Ovary (tissue), 9 donors: ENCODE measurements around the gene ZNF429. TPM values are rescaled to one million over a fixed set of nuclear protein-coding genes. Genes with fewer than 3 reads are reported as not detected.
A peak's percentile ranks its signal among the peaks of the same experiment; 100 is the strongest.

ENCODE experiments used
- DNase-seq, 5 donors: peaks; one replicate each; pipeline ENCODE4 v3.0.0-alpha.2; 2019 to 2020
- H3K27ac ChIP-seq, 2 donors: fragments of 200-600 bp; one replicate each; pipeline versions ENCODE4 v1.5.1 to v1.8.0; 2019 to 2022
- H3K27me3 ChIP-seq: fragments of 200-600 bp; one replicate; pipeline ENCODE4 v1.8.0; 2022
- H3K36me3 ChIP-seq: fragments of 200-600 bp; sonication (generic); one replicate; pipeline ENCODE4 v1.5.1; 2019
- H3K4me1 ChIP-seq: one replicate; pipeline ENCODE4 v1.8.1; 2013; ENCODE audit warnings: mild to moderate bottlenecking, moderate library complexity; ENCODE audit not compliant: insufficient read depth
- H3K4me3 ChIP-seq: fragments of 200-600 bp; sonication (generic); one replicate; pipeline ENCODE4 v1.5.1; 2017
- H3K9me3 ChIP-seq, 2 donors: fragments of 200-600 bp in 1 of 2; sonication (generic) in 1 of 2; one replicate each; pipeline versions ENCODE4 v1.5.1 to v1.8.1; 2013 to 2019; ENCODE audit warnings: mild to moderate bottlenecking in 1 of 2, moderate library complexity in 1 of 2
- EP300 ChIP-seq: sonication (generic); formaldehyde crosslinking; IDR thresholded peaks from one replicate; pipeline ENCODE4 v1.6.1; 2017; ENCODE audit warnings: antibody characterized with exemption
- POLR2A ChIP-seq: fragments of 450-650 bp; IDR thresholded peaks from one replicate; pipeline ENCODE4 v1.6.1; 2017; ENCODE audit warnings: antibody characterized with exemption, mild to moderate bottlenecking, moderate library complexity
- WGBS, 3 donors: extraction: QIAGEN DNeasy Blood & Tissue Kit in 1 of 3; methylation state at CpG; one replicate each; pipeline versions ENCODE4 v1.1.5 to v1.1.7; 2013 to 2017; 5-methylcytosine and 5-hydroxymethylcytosine counted together
- intact Hi-C, 4 donors: fragments of 100-400 bp; cut with DNase I; formaldehyde crosslinking; loops; one replicate each; pipeline versions ENCODE4 v1.11.0 to v1.15.1; 2022 to 2023
- polyA plus RNA-seq, 2 donors: library from polyadenylated mRNA; stranded (reverse); fragments of 200-250 nt in 1 of 2; fragments of 350-450 nt in 1 of 2; fragmentation: Illumina TruSeq in 1 of 2; extraction: RNeasy Lipid Tissue Mini Kit (QIAGEN cat#74804) in 1 of 2; gene quantifications; one replicate each; pipeline ENCODE4 v1.2.3, GENCODE V29; 2013 to 2014
- total RNA-seq, 7 donors: library from RNA; depleted of rRNA in 2 of 7; stranded (reverse); fragments of >200 nt in 2 of 7; fragmentation: NEBNext Ultra II Directional in 3 of 7; extraction: Animal tissue kit (Norgen Biotek cat#: 25700) in 3 of 7; gene quantifications; one replicate each; pipeline versions ENCODE4 v1.1.0 to v1.2.4, GENCODE V29; 2016 to 2023
- TF ChIP-seq, protein P1 (sequence below), 3 donors: fragments of 450-650 bp in 2 of 3; fragments of 200-600 bp in 1 of 3; IDR thresholded peaks; one replicate each; pipeline versions ENCODE4 v1.5.1 to v1.8.0; 2016 to 2022; ENCODE audit warnings: antibody characterized with exemption in 3 of 3, mild to moderate bottlenecking in 1 of 3
- donor health status: DM: no; HTN: no; CAD: no; lungs with moderate emphysema.
- donor health status: DM: no; HTN: no; CAD: no.
- donor health status: Bipolar disorder and iron deficiency.
- donor health status: DM: yes; HTN: yes; CAD: no.
- donor health status: DM: no; HTN: no; CAD: no.
- donor health status: DM: yes; HTN: yes; CAD: no.

Gene ZNF429
- total and polyA plus RNA-seq, 9 donors = 10.9 to 22.8 (median 13.2) TPM

- Histone ChIP-seq H3K9me3 (no peaks in the 10 kb centered on the region), H3K4me1 (no peaks in the 10 kb centered on the region), H3K36me3 (no peaks in the 10 kb centered on the region), H3K27me3 (no peaks in the 10 kb centered on the region), H3K27ac (peak overlapping the region; percentile 26 to 47), H3K4me3 (peak overlapping the region; percentile 42)
- WGBS, 3 donors = 21 to 50% (median 30%) methylated on average over 11 to 12 of the region's 12 CpGs
- peak in 3 of 5 donors; percentile 54 to 57 (median 55) for DNase-seq
- no peak for TF ChIP-seq POLR2A
- TF ChIP-seq, protein P1, sequence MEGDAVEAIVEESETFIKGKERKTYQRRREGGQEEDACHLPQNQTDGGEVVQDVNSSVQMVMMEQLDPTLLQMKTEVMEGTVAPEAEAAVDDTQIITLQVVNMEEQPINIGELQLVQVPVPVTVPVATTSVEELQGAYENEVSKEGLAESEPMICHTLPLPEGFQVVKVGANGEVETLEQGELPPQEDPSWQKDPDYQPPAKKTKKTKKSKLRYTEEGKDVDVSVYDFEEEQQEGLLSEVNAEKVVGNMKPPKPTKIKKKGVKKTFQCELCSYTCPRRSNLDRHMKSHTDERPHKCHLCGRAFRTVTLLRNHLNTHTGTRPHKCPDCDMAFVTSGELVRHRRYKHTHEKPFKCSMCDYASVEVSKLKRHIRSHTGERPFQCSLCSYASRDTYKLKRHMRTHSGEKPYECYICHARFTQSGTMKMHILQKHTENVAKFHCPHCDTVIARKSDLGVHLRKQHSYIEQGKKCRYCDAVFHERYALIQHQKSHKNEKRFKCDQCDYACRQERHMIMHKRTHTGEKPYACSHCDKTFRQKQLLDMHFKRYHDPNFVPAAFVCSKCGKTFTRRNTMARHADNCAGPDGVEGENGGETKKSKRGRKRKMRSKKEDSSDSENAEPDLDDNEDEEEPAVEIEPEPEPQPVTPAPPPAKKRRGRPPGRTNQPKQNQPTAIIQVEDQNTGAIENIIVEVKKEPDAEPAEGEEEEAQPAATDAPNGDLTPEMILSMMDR (IDR thresholded peaks at IDR 0.05) = no peak
- TF ChIP-seq EP300 = no peak
- intact Hi-C loops = no loop called here
Measured at GRCh38 chr19:21587117-21587461, 81.7 kb downstream of the ZNF429 start.

- peak overlapping the region in 1 of 2 donors; percentile 47 for H3K27ac ChIP-seq
- no peaks in the 10 kb centered on the region for H3K27me3 ChIP-seq
- no peaks in the 10 kb centered on the region for H3K36me3 ChIP-seq
- H3K9me3 ChIP-seq = no peaks in the 10 kb centered on the region
- H3K4me1 ChIP-seq = no peaks in the 10 kb centered on the region
- intact Hi-C loops = no loop called here
- TF ChIP-seq, protein P1 (IDR thresholded peaks at IDR 0.05) = no peak
- TF ChIP-seq EP300 (no peak), POLR2A (no peak)
- peak in 1 of 5 donors; percentile 25 for DNase-seq
- 74 to 81% (median 77%) methylated on average over 5 of the region's 5 CpGs for whole genome bisulfite sequencing, 3 donors
- no peak overlapping the region for H3K4me3 ChIP-seq
Measured at GRCh38 chr19:21587549-21587948, 82.1 kb downstream of the ZNF429 start.

DNA sequence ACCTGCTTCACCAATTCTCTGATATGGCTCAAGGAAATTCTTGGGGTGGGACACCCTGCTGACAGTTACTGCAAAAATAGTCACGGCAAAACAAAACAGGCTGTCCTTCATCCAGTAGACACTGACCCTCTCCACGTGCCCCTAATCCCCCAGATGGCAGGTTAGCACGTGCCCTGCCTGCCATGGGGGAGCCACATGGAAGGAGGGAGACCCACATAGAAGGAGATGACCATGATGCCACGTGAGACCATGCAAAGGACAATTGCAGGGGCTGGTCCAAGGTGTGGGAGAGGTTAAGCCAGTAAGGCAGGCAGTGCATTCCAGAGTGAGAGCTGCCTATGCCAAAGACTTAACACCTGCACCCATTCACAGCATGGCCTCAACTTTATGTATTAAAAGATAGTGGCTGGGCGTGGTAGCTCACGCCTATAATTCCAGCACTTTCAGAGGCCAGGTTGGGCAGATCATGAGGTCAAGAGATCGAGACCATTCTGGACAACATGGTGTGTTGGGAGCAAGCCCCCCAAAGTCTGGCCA lies 82.7 kb downstream of the ZNF429 start:
- WGBS, 3 donors = 91 to 94% (median 93%) methylated on average over 7 of the region's 7 CpGs
- intact Hi-C loops = no loop called here

GRCh38 chr19:21590867-21591266 lies 85.5 kb downstream of the ZNF429 start:
- H3K27me3 ChIP-seq = no peaks in the 10 kb centered on the region
- intact Hi-C loops = no loop called here
- no peak for TF ChIP-seq POLR2A
- TF ChIP-seq, protein P1 (IDR thresholded peaks at IDR 0.05) = no peak
- TF ChIP-seq EP300 = no peak
- H3K4me3 ChIP-seq = no peak overlapping the region
- no peak for DNase-seq
- WGBS, 3 donors = 50 to 57% (median 57%) methylated on average over 2 of the region's 2 CpGs
- H3K4me1 ChIP-seq = no peaks in the 10 kb centered on the region
- H3K9me3 ChIP-seq = no peaks in the 10 kb centered on the region
- H3K36me3 ChIP-seq = no peaks in the 10 kb centered on the region
- no peak overlapping the region for H3K27ac ChIP-seq

More for the DNA sequence above, 82.7 kb downstream of the ZNF429 start:
- DNase-seq = no peak
- H3K36me3 ChIP-seq = no peaks in the 10 kb centered on the region
- peak overlapping the region in 1 of 2 donors; percentile 47 for H3K27ac ChIP-seq
- no peaks in the 10 kb centered on the region for H3K9me3 ChIP-seq
- no peak overlapping the region for H3K4me3 ChIP-seq
- H3K27me3 ChIP-seq = no peaks in the 10 kb centered on the region
- TF ChIP-seq POLR2A (no peak), EP300 (no peak)
- H3K4me1 ChIP-seq = no peaks in the 10 kb centered on the region

DNA sequence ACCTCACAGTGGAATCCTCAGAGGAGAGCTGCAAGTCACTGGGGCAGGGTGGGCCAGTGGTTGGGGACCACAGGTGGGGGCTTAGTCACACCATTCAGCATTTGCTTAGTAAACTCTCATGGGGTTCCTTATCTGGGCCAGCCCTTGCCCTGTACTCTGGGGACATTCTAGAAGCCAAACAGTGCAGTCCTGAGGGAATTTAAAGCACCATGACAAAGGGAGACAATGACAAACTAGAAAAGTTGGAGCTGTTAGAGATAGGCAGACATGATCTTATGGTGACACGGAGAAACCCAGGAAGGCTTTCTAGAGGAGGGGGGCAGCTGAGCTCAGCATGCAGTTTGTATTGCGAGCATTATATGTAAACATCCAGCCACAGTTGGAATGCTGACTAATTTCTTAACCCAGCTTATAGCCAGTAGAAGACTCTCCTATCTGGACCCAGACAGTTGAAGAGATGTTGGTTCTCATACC lies 87.6 kb downstream of the ZNF429 start:
- no peaks in the 10 kb centered on the region for H3K36me3 ChIP-seq
- 87 to 93% (median 91%) methylated on average over 2 of the region's 2 CpGs for WGBS, 3 donors
- H3K4me1 ChIP-seq = no peaks in the 10 kb centered on the region
- H3K9me3 ChIP-seq = no peaks in the 10 kb centered on the region
- TF ChIP-seq, protein P1 (IDR thresholded peaks at IDR 0.05) = no peak
- TF ChIP-seq POLR2A (no peak), EP300 (no peak)
- no peak overlapping the region for H3K27ac ChIP-seq
- no peak for DNase-seq
- no peak overlapping the region for H3K4me3 ChIP-seq
- intact Hi-C loops = no loop called here
- H3K27me3 ChIP-seq = no peaks in the 10 kb centered on the region
